Mucosa of descending colon (tissue), 3 donors: ENCODE measurements around the gene CDK5RAP1. TPM values are rescaled to one million over a fixed set of nuclear protein-coding genes. Genes with fewer than 3 reads are reported as not detected.

Experiments
- ATAC-seq: fragments of 200-7000 bp; cut with Tn5 transposase; one replicate; pipeline ENCODE4 v1.9.1; 2020; ENCODE audit warnings: mild to moderate bottlenecking, moderate library complexity
- DNase-seq, 3 donors: peaks; one replicate each; pipeline ENCODE4 v3.0.0-alpha.2; 2020
- H3K36me3 ChIP-seq: fragments of 200-600 bp; one replicate; pipeline ENCODE4 v1.8.0; 2021; ENCODE audit warnings: low read depth, mild to moderate bottlenecking
- H3K4me1 ChIP-seq: fragments of 200-600 bp; one replicate; pipeline ENCODE4 v1.8.0; 2021; ENCODE audit warnings: low read depth, mild to moderate bottlenecking
- H3K4me3 ChIP-seq: fragments of 200-600 bp; one replicate; pipeline ENCODE4 v1.8.0; 2021; ENCODE audit warnings: mild to moderate bottlenecking
- H3K9me3 ChIP-seq: fragments of 200-600 bp; one replicate; pipeline ENCODE4 v1.8.0; 2021; ENCODE audit warnings: mild to moderate bottlenecking
- CTCF ChIP-seq: fragments of 200-600 bp; IDR thresholded peaks from one replicate; pipeline ENCODE4 v1.8.0; 2022; ENCODE audit warnings: antibody characterized with exemption, mild to moderate bottlenecking
- intact Hi-C, 2 donors: fragments of 100-400 bp; cut with DNase I in 1 of 2; cut with micrococcal nuclease in 1 of 2; formaldehyde crosslinking; loops; one replicate each; pipeline versions ENCODE4 v1.11.0 to v1.11.1; 2022; cut with DNase I, micrococcal nuclease
- total RNA-seq, 3 donors: library from RNA; stranded (reverse); fragmentation: NEBNext Ultra II Directional in 2 of 3; extraction: Animal tissue kit (Norgen Biotek cat#: 25700) in 2 of 3; gene quantifications; one replicate each; pipeline versions ENCODE4 v1.2.1 to v1.2.4, GENCODE V29; 2021 to 2023
- donor health status: DM: no; HTN: no; CAD: no; lungs with moderate emphysema.
- donor health status: DM: no; HTN: no; CAD: no.
- donor health status: DM: no; HTN: yes; CAD: no.

CDK5RAP1 gene
- total RNA-seq, 3 donors from 2014 or later: 20.4 to 24.5 (median 23.7) TPM

- no peaks in the 10 kb centered on the region for H3K9me3 ChIP-seq
- DNase-seq: no peak
- intact Hi-C loops: no loop called here
These were observed 38.4 kb downstream of the CDK5RAP1 start for GRCh38 chr20:33362898-33363297.

GRCh38 chr20:33359399-33360261, 41.7 kb downstream of the CDK5RAP1 start:
- DNase-seq: no peak
- no peak overlapping the region for H3K4me3 ChIP-seq
- intact Hi-C loops: no loop called here
- no peak for ATAC-seq
- no peak for TF ChIP-seq CTCF
- no peaks in the 10 kb centered on the region for H3K36me3 ChIP-seq
- no peaks in the 10 kb centered on the region for H3K4me1 ChIP-seq
- no peaks in the 10 kb centered on the region for H3K9me3 ChIP-seq

More at GRCh38 chr20:33362898-33363297, 38.4 kb downstream of the CDK5RAP1 start:
- Histone ChIP-seq H3K4me1 (no peaks in the 10 kb centered on the region), H3K36me3 (peaks cover 11% of the 10 kb centered on the region), H3K4me3 (no peak overlapping the region)
- ATAC-seq: no peak
- TF ChIP-seq CTCF: no peak

GRCh38 chr20:33353013-33353402, 48.3 kb downstream of the CDK5RAP1 start:
- Histone ChIP-seq H3K36me3 (no peaks in the 10 kb centered on the region), H3K4me1 (no peaks in the 10 kb centered on the region), H3K4me3 (no peak overlapping the region), H3K9me3 (no peaks in the 10 kb centered on the region)
- no peak for ATAC-seq
- intact Hi-C loops: no loop called here
- TF ChIP-seq CTCF: no peak
- DNase-seq: no peak

- no peak overlapping the region for H3K4me3 ChIP-seq
- DNase-seq: no peak
- no peaks in the 10 kb centered on the region for H3K9me3 ChIP-seq
- intact Hi-C loops: no loop called here
- H3K36me3 ChIP-seq: no peaks in the 10 kb centered on the region
- no peak for TF ChIP-seq CTCF
- H3K4me1 ChIP-seq: no peaks in the 10 kb centered on the region
- ATAC-seq: no peak
These were observed 48.9 kb downstream of the CDK5RAP1 start for GRCh38 chr20:33352258-33353012.

- H3K36me3 ChIP-seq: no peaks in the 10 kb centered on the region
These were observed 49.6 kb downstream of the CDK5RAP1 start for GRCh38 chr20:33351696-33352095.

More at GRCh38 chr20:33351696-33352095, 49.6 kb downstream of the CDK5RAP1 start:
- ATAC-seq (no peak), DNase-seq (no peak)
- Histone ChIP-seq H3K9me3 (no peaks in the 10 kb centered on the region), H3K4me3 (no peak overlapping the region), H3K4me1 (no peaks in the 10 kb centered on the region)
- intact Hi-C loops: no loop called here
- no peak for TF ChIP-seq CTCF
